ENCODE data around the gene FABP2.
"Not testable (repeated sequence)": the region's sequence is repeated elsewhere in the genome, so short reads cannot be mapped to it uniquely, and the experiment has no call there.

GRCh38 chr4:119279945-119280344 lies 42.0 kb downstream of the FABP2 start:
- TF ChIP-seq CTCF (IDR thresholded peaks at IDR 0.05; ENCODE audit: control extremely low read depth in 1 of 3, insufficient read depth in 1 of 3, low read depth in 1 of 3, low read length in 3 of 3); BACH1 (IDR thresholded peaks at IDR 0.05; ENCODE audit: low read length): not testable (repeated sequence)

All from H1 (cell line).